Stimulated activated naive CD4-positive, alpha-beta T cell treated with Interleukin-2 at 50 U/mL for 16 hours (primary cell): ENCODE data around the gene TENT4B.

Experiments used
- DNase-seq: peaks from one replicate; lab custom pipeline; 2025; lab: John Stamatoyannopoulos, UW

Gene TENT4B

GRCh38 chr16:50256604-50257003 is 103.5 kb downstream of the TENT4B start:
- no peak for DNase-seq

GRCh38 chr16:50257876-50258275 is 104.8 kb downstream of the TENT4B start:
- no peak for DNase-seq

- DNase-seq = no peak
Measured at GRCh38 chr16:50259334-50260205, 106.5 kb downstream of the TENT4B start.

- no peak for DNase-seq
Measured at GRCh38 chr16:50260206-50261159, 107.4 kb downstream of the TENT4B start.

DNA sequence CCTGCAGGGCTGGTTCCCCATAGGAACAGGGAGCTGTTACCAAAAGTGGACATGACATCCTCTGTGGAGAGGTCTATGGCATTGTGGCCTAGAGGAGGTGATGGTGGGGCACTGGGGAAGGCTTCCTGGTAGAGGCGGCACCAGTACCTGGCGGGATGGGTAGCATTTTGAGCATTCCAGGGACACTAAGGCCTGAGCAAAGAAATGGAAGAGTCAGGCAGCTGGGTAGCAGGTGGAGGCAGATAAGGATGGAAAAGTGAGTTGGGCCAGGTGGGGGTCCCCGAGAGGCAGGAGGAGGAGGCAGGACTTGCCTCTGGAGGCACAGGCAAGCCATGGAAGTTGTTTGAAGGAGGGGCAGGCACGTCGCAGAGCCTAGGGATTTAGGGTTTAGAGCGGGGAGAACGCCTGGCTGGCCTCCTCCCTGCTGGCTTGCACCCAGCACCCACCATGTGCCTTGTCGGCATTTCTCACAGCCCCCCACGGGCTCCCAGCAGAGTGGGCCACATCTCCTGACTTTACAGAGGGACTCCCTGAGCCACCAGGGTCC is 108.1 kb downstream of the TENT4B start:
- no peak for DNase-seq

DNA sequence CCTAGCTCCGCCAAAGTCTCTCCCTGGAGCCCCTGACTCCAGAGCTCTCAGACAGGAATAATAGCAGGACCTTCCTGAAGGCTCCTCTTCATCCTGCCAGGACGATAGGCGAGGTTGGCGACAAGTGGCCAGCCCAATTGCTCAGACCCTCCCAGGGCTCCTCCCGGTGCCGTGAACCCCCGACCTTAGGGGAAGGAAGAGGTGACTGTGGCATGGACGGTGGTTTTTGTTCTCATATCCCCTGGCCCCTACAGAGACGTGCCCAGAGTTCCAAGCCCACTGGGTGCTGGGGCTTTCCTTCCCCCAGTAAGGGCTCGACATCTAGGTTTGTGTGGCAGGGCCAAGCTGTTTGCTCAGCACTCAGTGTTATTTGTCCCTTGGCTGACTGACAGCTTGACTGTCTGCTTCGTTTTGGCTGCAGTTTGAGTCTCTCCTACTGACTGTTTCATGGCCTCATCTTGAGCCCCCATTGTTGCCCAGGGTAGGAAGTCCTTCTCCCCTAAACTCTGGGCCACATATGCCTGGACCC is 108.7 kb downstream of the TENT4B start:
- DNase-seq = no peak

- DNase-seq = no peak
Measured at GRCh38 chr16:50263060-50263909, 110.2 kb downstream of the TENT4B start.

GRCh38 chr16:50263940-50264929 is 111.1 kb downstream of the TENT4B start:
- peak; percentile 53 for DNase-seq

- DNase-seq = peak; percentile 22
Measured at GRCh38 chr16:50265260-50265659, 112.2 kb downstream of the TENT4B start.

GRCh38 chr16:50265716-50266336 is 112.7 kb downstream of the TENT4B start:
- DNase-seq = no peak

DNA sequence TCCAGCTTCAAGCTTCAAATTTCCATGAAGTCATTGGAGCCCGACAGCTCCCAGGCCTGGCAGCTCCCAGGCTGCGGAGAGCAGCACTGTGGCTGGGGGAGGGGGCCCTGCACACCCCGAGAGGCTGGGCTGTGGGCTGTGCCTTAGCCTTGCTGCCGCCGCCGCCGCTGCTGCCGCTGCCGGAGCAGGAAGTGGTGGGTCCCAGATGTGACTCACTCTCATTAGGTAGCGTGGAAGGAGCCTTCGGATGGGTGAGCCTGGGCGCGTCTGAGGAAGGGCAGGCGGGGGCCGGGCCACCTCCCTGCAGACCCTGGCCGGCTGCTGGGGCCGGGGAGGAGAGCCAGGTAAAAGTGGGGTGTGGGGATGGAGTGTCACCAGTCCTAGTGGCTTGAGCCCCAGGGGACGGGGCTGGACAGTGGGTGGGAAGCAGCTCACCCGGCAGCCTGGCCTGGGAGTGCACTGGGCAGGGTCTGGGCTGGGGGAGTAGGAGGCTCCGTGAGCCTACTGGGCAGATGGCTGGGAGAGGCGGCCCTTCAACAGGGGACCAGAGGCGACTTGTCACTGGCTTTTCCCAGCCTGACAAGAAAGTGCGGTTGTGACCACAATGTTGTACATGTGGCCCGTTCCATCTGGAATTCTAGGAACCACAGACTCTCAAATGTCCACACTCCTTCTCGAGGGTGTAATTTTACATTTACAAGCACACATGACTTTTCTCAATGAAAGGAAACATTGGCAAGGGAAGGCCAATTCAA is 113.4 kb downstream of the TENT4B start, which contains the start of gene ADCY7:
ADCY7 (plus strand) TSS at position 215 of the 755 bp plus-strand sequence. CDS start 21,629 bp downstream, outside the sequence.
- DNase-seq = peak; percentile 86

DNA sequence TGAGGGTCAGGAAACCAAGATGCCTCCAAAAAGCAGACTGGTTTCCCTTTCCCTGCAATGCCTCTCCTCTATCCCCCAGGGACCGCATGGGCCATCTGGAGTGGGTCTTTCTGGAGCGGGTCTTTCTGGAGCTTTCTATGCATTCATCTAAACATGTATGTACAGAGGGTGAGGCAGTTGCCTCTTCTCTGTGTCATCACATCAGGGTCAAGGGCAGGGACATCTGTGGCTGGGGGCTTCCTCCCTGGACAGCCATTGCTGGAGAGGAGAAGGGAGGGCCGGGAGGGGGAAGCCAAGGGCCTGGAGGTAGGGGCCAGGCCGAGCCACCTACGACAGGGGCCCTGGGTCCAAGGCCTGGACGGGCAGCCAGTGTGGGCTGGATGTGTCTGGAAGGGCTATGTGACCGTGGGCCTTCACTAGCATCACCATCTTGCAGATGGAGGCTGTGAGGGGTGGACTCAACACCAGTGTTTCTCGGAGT is 114.1 kb downstream of the TENT4B start:
- DNase-seq = no peak

DNA sequence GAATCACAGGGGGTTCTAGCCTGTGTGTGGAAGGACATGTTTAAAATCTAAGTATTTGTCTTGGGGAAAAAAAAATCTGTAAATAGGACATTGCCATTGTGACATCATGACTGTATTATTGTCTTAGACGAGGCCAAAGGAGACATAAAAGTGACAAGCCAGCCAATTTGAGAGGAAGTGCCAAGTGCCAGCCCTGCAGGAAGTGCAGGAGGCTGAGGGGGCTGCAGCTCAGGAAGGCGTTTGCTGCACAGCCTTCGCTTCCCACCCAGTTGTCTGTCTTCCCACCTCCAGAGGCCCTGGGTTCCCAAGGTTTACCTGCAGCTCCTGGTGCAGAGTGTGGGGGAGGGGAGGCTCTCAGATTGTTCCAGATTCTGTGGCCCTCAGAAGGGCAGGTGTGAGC is 114.5 kb downstream of the TENT4B start:
- no peak for DNase-seq

DNA sequence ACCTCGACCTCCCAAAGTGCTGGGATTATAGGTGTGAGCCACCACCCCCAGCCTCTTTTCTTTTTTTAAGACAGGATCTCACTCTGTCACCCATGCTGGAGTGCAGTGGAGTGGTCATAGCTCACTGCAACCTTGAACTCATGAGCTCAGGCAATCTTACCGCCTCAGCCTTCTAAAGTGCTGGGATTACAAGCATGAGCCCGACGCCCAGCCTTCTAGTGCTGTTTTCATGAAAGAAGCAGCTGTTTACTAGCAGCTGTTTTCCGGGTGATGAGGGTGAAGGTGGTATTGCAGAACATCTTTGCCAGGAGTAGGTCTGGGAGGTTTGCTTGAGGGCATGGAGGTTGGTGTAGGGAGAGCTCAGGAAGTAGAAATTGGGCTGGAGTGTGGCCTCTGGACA is 115.2 kb downstream of the TENT4B start:
- DNase-seq = no peak

DNA sequence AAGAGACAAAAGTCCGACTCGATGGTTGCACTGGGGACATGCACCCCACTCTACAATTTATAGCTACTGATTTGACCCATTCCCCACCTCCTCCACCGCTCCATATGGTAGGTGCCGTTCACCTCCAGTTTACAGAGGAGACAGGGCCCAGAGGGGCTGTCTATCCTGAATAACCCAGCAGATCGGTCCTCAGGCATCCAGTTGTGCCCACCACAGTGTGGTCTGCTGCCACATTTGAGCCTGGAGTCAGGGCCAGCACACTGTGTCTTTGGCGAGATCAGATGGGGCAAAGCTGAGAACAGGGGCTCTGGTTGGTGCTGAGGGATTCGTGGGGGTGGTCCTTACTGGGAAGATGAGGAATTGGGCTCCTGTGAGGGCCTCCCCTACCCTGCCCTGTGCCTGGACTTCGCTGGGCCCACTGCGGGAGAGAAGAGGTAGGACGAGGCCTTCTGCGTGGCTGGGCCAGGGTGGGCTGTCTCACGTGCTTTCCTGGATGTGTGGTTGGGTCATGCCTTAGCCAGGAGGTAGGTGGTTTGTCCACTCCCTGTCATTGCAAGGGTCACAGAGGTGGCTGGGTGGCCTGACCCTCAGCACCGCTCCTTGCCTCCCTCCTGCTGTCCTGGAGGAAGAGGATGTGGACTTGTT is 116.1 kb downstream of the TENT4B start:
- DNase-seq = no peak

GRCh38 chr16:50269769-50270509 is 116.8 kb downstream of the TENT4B start:
- no peak for DNase-seq

DNA sequence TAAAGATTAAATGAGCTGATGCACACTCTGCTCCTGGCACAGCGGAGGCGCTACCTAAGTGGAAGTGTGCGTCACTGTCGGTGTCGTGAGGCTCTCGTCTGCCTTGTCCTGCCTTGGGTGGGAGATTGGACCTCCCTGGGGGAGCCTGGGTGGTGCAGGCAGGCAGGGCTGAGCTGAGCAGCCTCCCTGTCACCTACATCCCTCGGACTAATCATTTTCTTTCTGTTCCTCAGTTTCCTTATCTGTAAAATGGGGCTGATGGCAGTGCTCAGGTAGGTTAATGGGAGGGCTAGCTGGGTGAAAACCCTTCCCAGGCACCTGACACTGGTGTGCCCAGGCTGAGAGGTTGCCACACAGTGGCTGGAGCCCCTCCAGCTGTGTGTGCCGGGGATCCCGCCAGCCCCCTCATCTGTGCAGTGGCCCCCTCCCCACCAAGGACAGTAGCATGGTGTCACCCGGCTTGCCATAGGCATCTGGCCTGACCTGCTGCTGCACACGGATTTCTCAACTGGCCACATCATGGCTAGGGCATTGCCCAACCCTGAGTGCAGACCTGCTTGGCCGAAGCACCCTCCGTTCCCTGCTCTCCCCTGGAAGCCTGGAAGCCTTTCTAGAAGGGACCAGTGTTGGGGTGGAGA is 117.5 kb downstream of the TENT4B start:
- DNase-seq = no peak
